ENCODE results near the gene THY1. TPM values are rescaled to one million over a fixed set of nuclear protein-coding genes. Genes with fewer than 3 reads are reported as not detected.

The THY1 gene
- total RNA-seq, 1 experiment from 2014 or later: 1.1 TPM

- Histone ChIP-seq H3K4me3 (replicated peaks in 1 of 2; ENCODE audit: low read depth in 1 of 2, low read length in 2 of 2) (no peak overlapping the region), H3K9ac (ENCODE audit: low read length) (no peak overlapping the region), H3K36me3 (ENCODE audit: control insufficient read depth in 1 of 2, insufficient read depth in 2 of 2, low read length in 2 of 2) (no peaks in the 10 kb centered on the region), H3K9me2 (ENCODE audit: insufficient read depth) (no peaks in the 10 kb centered on the region), H3K4me2 (ENCODE audit: low read length) (no peak overlapping the region), H3K27ac (ENCODE audit: low read depth, low read length) (no peak overlapping the region), H3K27me3 (ENCODE audit: insufficient read depth, low read length) (no peaks in the 10 kb centered on the region), H4K20me1 (ENCODE audit: insufficient read depth) (no peaks in the 10 kb centered on the region), H3K79me2 (ENCODE audit: insufficient read depth, low read length) (no peaks in the 10 kb centered on the region), H3K4me1 (ENCODE audit: control insufficient read depth in 1 of 2, insufficient read depth in 2 of 2, low read length in 2 of 2) (no peaks in the 10 kb centered on the region), H3K9me3 (ENCODE audit: control insufficient read depth in 1 of 2, insufficient read depth in 1 of 2, low read depth in 1 of 2, low read length in 2 of 2) (no peaks in the 10 kb centered on the region), H2AFZ (ENCODE audit: low read depth, low read length, poor library complexity, severe bottlenecking) (no peak overlapping the region)
- CTCF ChIA-PET: no interaction called here
- POLR2A ChIA-PET: no interaction called here
- DNase-seq (ENCODE audit: low read depth, low spot score): no peak
- no peak for ATAC-seq
- TF ChIP-seq JUND (IDR thresholded peaks at IDR 0.05): no peak
- TF ChIP-seq ELF1 (IDR thresholded peaks at IDR 0.05; ENCODE audit: borderline replicate concordance, low read depth): no peak
- no peak for TF ChIP-seq ZBTB33 (IDR thresholded peaks at IDR 0.05; ENCODE audit: extremely low read depth, insufficient replicate concordance, low read length)
- TF ChIP-seq EZH2phosphoT487 (IDR thresholded peaks at IDR 0.05; ENCODE audit: borderline replicate concordance): no peak
- TF ChIP-seq SRF (IDR thresholded peaks at IDR 0.05; ENCODE audit: low read depth): no peak
- no peak for TF ChIP-seq ATF3 (IDR thresholded peaks at IDR 0.05)
- TF ChIP-seq REST (IDR thresholded peaks at IDR 0.05; ENCODE audit: low read depth): no peak
- no peak for TF ChIP-seq RAD21 (IDR thresholded peaks at IDR 0.05; ENCODE audit: low read depth)
- TF ChIP-seq CBX3 (IDR thresholded peaks at IDR 0.05; ENCODE audit: low read depth): no peak
- TF ChIP-seq EZH2 (IDR thresholded peaks at IDR 0.05): no peak
- no peak for TF ChIP-seq POLR2A (IDR thresholded peaks at IDR 0.05; ENCODE audit: borderline replicate concordance, extremely low read depth, insufficient read depth, insufficient read length)
- no peak for TF ChIP-seq MAX (IDR thresholded peaks at IDR 0.05)
- TF ChIP-seq SIN3A (IDR thresholded peaks at IDR 0.05; ENCODE audit: low read depth): no peak
- no peak for TF ChIP-seq TCF7L2 (IDR thresholded peaks at IDR 0.05; ENCODE audit: borderline replicate concordance, extremely low read depth, insufficient read depth, insufficient read length)
- no peak for TF ChIP-seq ZNF274 (IDR thresholded peaks at IDR 0.05; ENCODE audit: low read depth, low read length)
- RAD21 ChIA-PET (ENCODE audit: low non-redundant PET in 1 of 2, low total read pairs in 2 of 2, uncharacterized antibody in 2 of 2, unreplicated experiment in 2 of 2): no interaction called here
- intact Hi-C loops (cut with micrococcal nuclease): no loop called here
- BruUV-seq (replicated peaks): no TSS peak
Measured at GRCh38 chr11:119441898-119442243, 18.9 kb upstream of the THY1 start.
